Adrenal gland (tissue), 5 donors: ENCODE results near the gene RABL3.

Experiments used
- POLR2A ChIP-seq, 2 donors: fragments of 450-650 bp; IDR thresholded peaks; one replicate each; pipeline ENCODE4 v1.6.1; 2017; ENCODE audit warnings: antibody characterized with exemption in 2 of 2, mild to moderate bottlenecking in 2 of 2, moderate library complexity in 1 of 2
- TF ChIP-seq, protein P1 (sequence below), 6 experiments: fragments of 450-650 bp in 4 of 6; fragments of 200-600 bp in 2 of 6; sonication (generic) in 1 of 6; IDR thresholded peaks; 1 replicate in 5 of 6; 2 replicates in 1 of 6; pipeline versions ENCODE4 v1.5.1 to v1.8.0; 2016 to 2021; ENCODE audit warnings: antibody characterized with exemption in 6 of 6, mild to moderate bottlenecking in 2 of 6, moderate library complexity in 1 of 6
- donor health status: DM: no; HTN: no; CAD: no.

DNA sequence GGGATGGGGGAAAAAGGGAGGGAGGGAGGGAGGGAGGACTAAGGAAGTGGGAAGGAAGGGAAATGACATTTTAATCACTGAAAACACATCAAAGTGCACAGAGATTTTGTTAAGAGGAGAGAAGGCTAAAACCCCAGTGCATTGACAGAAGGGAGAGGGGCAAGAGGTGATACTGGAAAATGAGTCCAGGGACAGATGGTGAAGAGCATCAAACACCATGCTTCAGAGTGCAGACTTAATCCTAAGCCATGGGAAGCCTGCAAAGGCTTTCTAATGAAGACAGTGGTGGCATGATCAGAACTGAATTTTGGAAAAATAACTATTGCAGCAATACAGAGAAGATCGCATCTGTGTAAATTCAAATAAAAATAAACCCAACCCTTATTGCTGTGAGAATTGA is 102.1 kb downstream of the RABL3 start:
- TF ChIP-seq POLR2A (IDR thresholded peaks at IDR 0.05), result no peak
- TF ChIP-seq, protein P1, sequence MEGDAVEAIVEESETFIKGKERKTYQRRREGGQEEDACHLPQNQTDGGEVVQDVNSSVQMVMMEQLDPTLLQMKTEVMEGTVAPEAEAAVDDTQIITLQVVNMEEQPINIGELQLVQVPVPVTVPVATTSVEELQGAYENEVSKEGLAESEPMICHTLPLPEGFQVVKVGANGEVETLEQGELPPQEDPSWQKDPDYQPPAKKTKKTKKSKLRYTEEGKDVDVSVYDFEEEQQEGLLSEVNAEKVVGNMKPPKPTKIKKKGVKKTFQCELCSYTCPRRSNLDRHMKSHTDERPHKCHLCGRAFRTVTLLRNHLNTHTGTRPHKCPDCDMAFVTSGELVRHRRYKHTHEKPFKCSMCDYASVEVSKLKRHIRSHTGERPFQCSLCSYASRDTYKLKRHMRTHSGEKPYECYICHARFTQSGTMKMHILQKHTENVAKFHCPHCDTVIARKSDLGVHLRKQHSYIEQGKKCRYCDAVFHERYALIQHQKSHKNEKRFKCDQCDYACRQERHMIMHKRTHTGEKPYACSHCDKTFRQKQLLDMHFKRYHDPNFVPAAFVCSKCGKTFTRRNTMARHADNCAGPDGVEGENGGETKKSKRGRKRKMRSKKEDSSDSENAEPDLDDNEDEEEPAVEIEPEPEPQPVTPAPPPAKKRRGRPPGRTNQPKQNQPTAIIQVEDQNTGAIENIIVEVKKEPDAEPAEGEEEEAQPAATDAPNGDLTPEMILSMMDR (IDR thresholded peaks at IDR 0.05), result no peak
